ENCODE results near the gene MYH7. TPM values are rescaled to one million over a fixed set of nuclear protein-coding genes. Genes with fewer than 3 reads are reported as not detected.
"Not testable (repeated sequence)": the region's sequence is repeated elsewhere in the genome, so short reads cannot be mapped to it uniquely, and the experiment has no call there.

The MYH7 gene
- total RNA-seq, 1 donor from 2014 or later, result not detected

GRCh38 chr14:23428686-23429495 lies 6.6 kb downstream of the MYH7 start:
- H3K9me3 Mint-ChIP-seq (ENCODE audit: low read depth), result no peaks in the 10 kb centered on the region
- no peak for DNase-seq (ENCODE audit: low spot score, unreplicated experiment)
- no peak overlapping the region for H3K27ac Mint-ChIP-seq
- H3K4me3 Mint-ChIP-seq (ENCODE audit: low read depth), result no peak overlapping the region
- H3K36me3 Mint-ChIP-seq (ENCODE audit: insufficient read depth), result no peaks in the 10 kb centered on the region
- H3K4me1 Mint-ChIP-seq (ENCODE audit: low read depth), result no peaks in the 10 kb centered on the region
- no peak for TF ChIP-seq CTCF (IDR thresholded peaks at IDR 0.05; ENCODE audit: unreplicated experiment)
- H3K27me3 Mint-ChIP-seq, result peaks cover 37% of the 10 kb centered on the region

- not testable (repeated sequence) for H3K27ac Mint-ChIP-seq; H3K9me3 Mint-ChIP-seq (ENCODE audit: low read depth); H3K36me3 Mint-ChIP-seq (ENCODE audit: insufficient read depth); DNase-seq (ENCODE audit: low spot score, unreplicated experiment); H3K4me1 Mint-ChIP-seq (ENCODE audit: low read depth); H3K4me3 Mint-ChIP-seq (ENCODE audit: low read depth)
- peaks cover 19% of the 10 kb centered on the region for H3K27me3 Mint-ChIP-seq
Measured at GRCh38 chr14:23425798-23426197, 9.7 kb downstream of the MYH7 start.

GRCh38 chr14:23425169-23425568 lies 10.3 kb downstream of the MYH7 start:
- Mint-ChIP-seq H3K27ac (no peak overlapping the region), H3K4me1 (ENCODE audit: low read depth) (no peaks in the 10 kb centered on the region), H3K36me3 (ENCODE audit: insufficient read depth) (no peaks in the 10 kb centered on the region), H3K9me3 (ENCODE audit: low read depth) (no peaks in the 10 kb centered on the region), H3K27me3 (peaks cover 19% of the 10 kb centered on the region), H3K4me3 (ENCODE audit: low read depth) (no peak overlapping the region)
- TF ChIP-seq CTCF (IDR thresholded peaks at IDR 0.05; ENCODE audit: unreplicated experiment), result no peak
- DNase-seq (ENCODE audit: low spot score, unreplicated experiment), result no peak

GRCh38 chr14:23423657-23424056 lies 11.8 kb downstream of the MYH7 start:
- no peak for DNase-seq (ENCODE audit: low spot score, unreplicated experiment)
- H3K36me3 Mint-ChIP-seq (ENCODE audit: insufficient read depth), result no peaks in the 10 kb centered on the region
- no peaks in the 10 kb centered on the region for H3K4me1 Mint-ChIP-seq (ENCODE audit: low read depth)
- no peak overlapping the region for H3K27ac Mint-ChIP-seq
- H3K27me3 Mint-ChIP-seq, result peaks cover 18% of the 10 kb centered on the region
- H3K9me3 Mint-ChIP-seq (ENCODE audit: low read depth), result no peaks in the 10 kb centered on the region
- no peak overlapping the region for H3K4me3 Mint-ChIP-seq (ENCODE audit: low read depth)
- TF ChIP-seq CTCF (IDR thresholded peaks at IDR 0.05; ENCODE audit: unreplicated experiment), result no peak

- Mint-ChIP-seq H3K9me3 (ENCODE audit: low read depth) (no peaks in the 10 kb centered on the region), H3K4me1 (ENCODE audit: low read depth) (no peaks in the 10 kb centered on the region), H3K4me3 (ENCODE audit: low read depth) (no peak overlapping the region), H3K27me3 (peaks cover 15% of the 10 kb centered on the region), H3K27ac (no peak overlapping the region), H3K36me3 (ENCODE audit: insufficient read depth) (no peaks in the 10 kb centered on the region)
- DNase-seq (ENCODE audit: low spot score, unreplicated experiment), result no peak
- no peak for TF ChIP-seq CTCF (IDR thresholded peaks at IDR 0.05; ENCODE audit: unreplicated experiment)
Measured at GRCh38 chr14:23421594-23421993, 13.9 kb downstream of the MYH7 start.

- not testable (repeated sequence) for H3K36me3 Mint-ChIP-seq (ENCODE audit: insufficient read depth); H3K4me1 Mint-ChIP-seq (ENCODE audit: low read depth); DNase-seq (ENCODE audit: low spot score, unreplicated experiment); H3K27ac Mint-ChIP-seq; H3K9me3 Mint-ChIP-seq (ENCODE audit: low read depth); H3K4me3 Mint-ChIP-seq (ENCODE audit: low read depth)
- H3K27me3 Mint-ChIP-seq, result peaks cover 22% of the 10 kb centered on the region
Measured at GRCh38 chr14:23419646-23420045, 15.8 kb downstream of the MYH7 start.
